GM23338 (cell line): ENCODE results near the gene GRK5. TPM values are rescaled to one million over a fixed set of nuclear protein-coding genes. Genes with fewer than 3 reads are reported as not detected.

Source experiments
- ATAC-seq: fragments of 200-7000 bp; cut with Tn5 transposase; 3 replicates; pipeline ENCODE4 v1.9.1; 2020
- DNase-seq: peaks from one replicate; pipeline ENCODE4 v3.0.0-alpha.2; 2015; ENCODE audit warnings: low spot score
- H2AFZ ChIP-seq: fragments of 200-600 bp; sonication (generic); 2 replicates; pipeline ENCODE4 v1.8.0; 2016; ENCODE audit warnings: antibody characterized with exemption, mild to moderate bottlenecking, moderate library complexity
- H3F3A ChIP-seq: fragments of 200-600 bp; sonication (generic); replicated peaks from 2 replicates; pipeline ENCODE4 v1.8.0; 2017; ENCODE audit warnings: antibody characterized with exemption, mixed run types, low read depth
- H3K27ac ChIP-seq: fragments of 200-600 bp; sonication (generic); 2 replicates; pipeline ENCODE4 v1.6.1; 2016; ENCODE audit warnings: low read depth
- H3K27me3 ChIP-seq: fragments of 200-600 bp; sonication (generic); 2 replicates; pipeline ENCODE4 v1.8.0; 2016; ENCODE audit warnings: mild to moderate bottlenecking, mixed run types, moderate library complexity; ENCODE audit not compliant: insufficient read depth
- H3K36me3 ChIP-seq: fragments of 200-600 bp; sonication (generic); 2 replicates; pipeline ENCODE4 v1.8.0; 2016; ENCODE audit warnings: mild to moderate bottlenecking; ENCODE audit not compliant: insufficient read depth
- H3K4me1 ChIP-seq: fragments of 200-600 bp; sonication (generic); 2 replicates; pipeline ENCODE4 v1.8.0; 2016; ENCODE audit warnings: mild to moderate bottlenecking, moderate library complexity; ENCODE audit not compliant: insufficient read depth
- H3K4me2 ChIP-seq: fragments of 200-600 bp; sonication (generic); 2 replicates; pipeline ENCODE4 v1.7.1; 2017; ENCODE audit warnings: mixed run types
- H3K4me3 ChIP-seq: fragments of 200-600 bp; sonication (generic); 2 replicates; pipeline ENCODE4 v1.6.1; 2016; ENCODE audit warnings: mixed run types
- H3K79me2 ChIP-seq: fragments of 200-600 bp; sonication (generic); replicated peaks from 2 replicates; pipeline ENCODE4 v1.8.0; 2017; ENCODE audit warnings: mild to moderate bottlenecking; ENCODE audit not compliant: insufficient read depth
- H3K9me2 ChIP-seq: fragments of 200-600 bp; sonication (generic); 2 replicates; pipeline ENCODE4 v1.8.0; 2017; ENCODE audit not compliant: insufficient read depth
- H4K20me1 ChIP-seq: fragments of 200-600 bp; sonication (generic); replicated peaks from 2 replicates; pipeline ENCODE4 v1.8.0; 2017; ENCODE audit warnings: mild to moderate bottlenecking; ENCODE audit not compliant: insufficient read depth
- H3K27ac Mint-ChIP-seq: 2 replicates; pipeline ENCODE4 v1.8.0; 2020; ENCODE audit warnings: inconsistent platforms, mild to moderate bottlenecking, moderate library complexity, mixed read lengths
- H3K27me3 Mint-ChIP-seq: 3 replicates; pipeline ENCODE4 v1.8.0; 2022; ENCODE audit warnings: low read depth, mild to moderate bottlenecking, moderate library complexity, mixed read lengths, inconsistent platforms; ENCODE audit not compliant: insufficient read depth, poor library complexity
- H3K36me3 Mint-ChIP-seq: 3 replicates; pipeline ENCODE4 v1.8.0; 2021; ENCODE audit warnings: low read depth, mild to moderate bottlenecking, inconsistent platforms, moderate library complexity, mixed read lengths
- H3K4me1 Mint-ChIP-seq: 3 replicates; pipeline ENCODE4 v1.8.0; 2020; ENCODE audit warnings: mild to moderate bottlenecking, inconsistent platforms, mixed read lengths
- H3K4me3 Mint-ChIP-seq: 3 replicates; pipeline ENCODE4 v1.8.0; 2021; ENCODE audit warnings: moderate library complexity, mild to moderate bottlenecking, inconsistent platforms, mixed read lengths
- H3K9me3 Mint-ChIP-seq: 3 replicates; pipeline ENCODE4 v1.8.0; 2020; ENCODE audit warnings: moderate library complexity, mild to moderate bottlenecking, inconsistent platforms, mixed read lengths
- CREB1 ChIP-seq: fragments of 250-450 bp; sonication (Bioruptor Pico); IDR thresholded peaks from 2 replicates; pipeline ENCODE4 v1.5.0; 2020; ENCODE audit warnings: low read depth, mild to moderate bottlenecking, moderate library complexity
- CTCF ChIP-seq, 2 experiments: fragments of 200-600 bp in 1 of 2; sonication (generic) in 1 of 2; conservative IDR thresholded peaks; 2 replicates each; pipeline versions ENCODE4 v1.5.1 to v1.6.1; 2016 to 2017; ENCODE audit warnings: antibody characterized with exemption in 2 of 2, low read depth in 2 of 2, mild to moderate bottlenecking in 2 of 2, moderate library complexity in 1 of 2
- ETS1 ChIP-seq: IDR thresholded peaks from 2 replicates; pipeline ENCODE4 v1.6.1; 2016; ENCODE audit warnings: antibody characterized with exemption
- EZH2 ChIP-seq: fragments of 200-600 bp; sonication (generic); IDR thresholded peaks from one replicate; pipeline ENCODE4 v1.8.0; 2017; ENCODE audit warnings: antibody characterized with exemption, mild to moderate bottlenecking, low read depth; ENCODE audit not compliant: unreplicated experiment
- NANOG ChIP-seq: IDR thresholded peaks from 2 replicates; pipeline ENCODE4 v1.6.1; 2016; ENCODE audit warnings: antibody characterized with exemption, borderline replicate concordance
- POLR2AphosphoS5 ChIP-seq: IDR thresholded peaks from 2 replicates; pipeline ENCODE4 v1.6.1; 2016; ENCODE audit warnings: antibody characterized with exemption, low read depth
- REST ChIP-seq: IDR thresholded peaks from one replicate; pipeline ENCODE4 v1.6.1; 2018; ENCODE audit warnings: antibody characterized with exemption; ENCODE audit not compliant: unreplicated experiment
- STAT1 ChIP-seq: IDR thresholded peaks from one replicate; pipeline ENCODE4 v1.6.1; 2016; ENCODE audit warnings: antibody characterized with exemption; ENCODE audit not compliant: unreplicated experiment
- ZNF114 ChIP-seq: fragments of 250-450 bp; sonication (Bioruptor Pico); IDR thresholded peaks from 2 replicates; pipeline ENCODE4 v1.5.0; 2020; ENCODE audit warnings: mild to moderate bottlenecking, moderate library complexity
- ZNF331 ChIP-seq: fragments of 250-450 bp; sonication (Bioruptor Pico); IDR thresholded peaks from 2 replicates; pipeline ENCODE4 v1.5.0; 2020; ENCODE audit warnings: low read depth, mild to moderate bottlenecking, moderate library complexity
- ZNF462 ChIP-seq: fragments of 250-450 bp; sonication (Bioruptor Pico); IDR thresholded peaks from 2 replicates; pipeline ENCODE4 v1.5.0; 2020; ENCODE audit warnings: mild to moderate bottlenecking, moderate library complexity
- polyA plus RNA-seq: library from polyadenylated mRNA; unstranded; fragments of >200 nt; fragmentation: Nextera tagmentation; extraction: Ambion mirVana; gene quantifications from 2 replicates; pipeline ENCODE4 v1.2.1, GENCODE V29; 2016
- total RNA-seq: library from RNA; depleted of rRNA; stranded (reverse); fragments of >200 nt; shearing (Covaris generic); gene quantifications from 2 replicates; pipeline ENCODE4 v1.2.3, GENCODE V29; 2014

Gene GRK5
- total and polyA plus RNA-seq, 2 experiments from 2014 or later: 0.53 to 2.0 TPM

- TF ChIP-seq ZNF462 (no peak), ETS1 (no peak), CREB1 (CRISPR knock-in tag) (no peak), NANOG (no peak)
Measured at GRCh38 chr10:119211625-119212441, 4.5 kb downstream of the GRK5 start (continued).

- Mint-ChIP-seq H3K4me3 (no peak overlapping the region), H3K27me3 (peaks cover 15% of the 10 kb centered on the region), H3K36me3 (no peaks in the 10 kb centered on the region), H3K27ac (no peak overlapping the region), H3K9me3 (no peaks in the 10 kb centered on the region), H3K4me1 (peaks cover 43% of the 10 kb centered on the region)
- ATAC-seq (no peak), DNase-seq (no peak)
- Histone ChIP-seq H3K4me3 (no peak overlapping the region), H4K20me1 (no peaks in the 10 kb centered on the region), H2AFZ (no peak overlapping the region), H3K4me1 (peaks cover 26% of the 10 kb centered on the region), H3K27me3 (no peaks in the 10 kb centered on the region), H3K4me2 (no peak overlapping the region), H3K79me2 (no peaks in the 10 kb centered on the region), H3K27ac (no peak overlapping the region), H3K9me2 (no peaks in the 10 kb centered on the region), H3F3A (0 out of 2 replicates have a peak, but pooled peaks cover 3% of the 10 kb centered on the region), H3K36me3 (no peaks in the 10 kb centered on the region)
- TF ChIP-seq REST (no peak), ZNF331 (CRISPR knock-in tag) (no peak), ZNF114 (CRISPR knock-in tag) (no peak), CREB1 (CRISPR knock-in tag) (no peak), STAT1 (no peak), NANOG (no peak), CTCF (conservative IDR thresholded peaks at IDR 0.05; ENCODE audit: low read depth in 2 of 2) (no peak), EZH2 (no peak), POLR2AphosphoS5 (no peak)
Measured at GRCh38 chr10:119215371-119215770, 8.0 kb downstream of the GRK5 start.
